SU-DHL-6 (cell line): ENCODE results near the gene GDF2.

Experiments
- H2AFZ ChIP-seq: fragments of 200-600 bp; sonication (generic); 2 replicates; pipeline ENCODE4 v1.6.1; 2014; ENCODE audit warnings: low read depth, mild to moderate bottlenecking, moderate library complexity, mixed read lengths, antibody characterized with exemption, low read length; ENCODE audit not compliant: severe bottlenecking
- H3F3A ChIP-seq: fragments of 200-600 bp; shearing (Covaris generic); 2 replicates; pipeline ENCODE4 v1.6.0; 2016; ENCODE audit warnings: antibody characterized with exemption, mild to moderate bottlenecking; ENCODE audit not compliant: insufficient read depth
- H3K27ac ChIP-seq: fragments of 200-600 bp; sonication (generic); 2 replicates; pipeline ENCODE4 v1.5.1; 2016; ENCODE audit warnings: low read depth, mild to moderate bottlenecking, low read length, moderate library complexity, mixed read lengths
- H3K27me3 ChIP-seq: fragments of 200-600 bp; sonication (generic), shearing (Covaris generic); 2 replicates; pipeline ENCODE4 v1.6.0; 2014; ENCODE audit warnings: mild to moderate bottlenecking, low read length
- H3K36me3 ChIP-seq: fragments of 200-600 bp; sonication (generic); 2 replicates; pipeline ENCODE4 v1.6.1; 2014; ENCODE audit warnings: mild to moderate bottlenecking, low read length, mixed read lengths
- H3K4me2 ChIP-seq: fragments of 300-600, 200-600 bp; shearing (Covaris generic), sonication (generic); 2 replicates; pipeline ENCODE4 v1.6.0; 2014; ENCODE audit warnings: low read length, low read depth, mild to moderate bottlenecking; ENCODE audit not compliant: poor library complexity, severe bottlenecking
- H3K4me3 ChIP-seq: fragments of 200-600 bp; sonication (generic); 2 replicates; pipeline ENCODE4 v1.5.1; 2014; ENCODE audit warnings: antibody characterized with exemption, low read length, mild to moderate bottlenecking, mixed read lengths; ENCODE audit not compliant: insufficient read depth, poor library complexity, severe bottlenecking
- H3K79me2 ChIP-seq: fragments of 200-600 bp; sonication (generic); 2 replicates; pipeline ENCODE4 v1.6.1; 2014; ENCODE audit warnings: mild to moderate bottlenecking, low read length, moderate library complexity; ENCODE audit not compliant: insufficient read depth
- H3K9ac ChIP-seq: fragments of 200-600 bp; sonication (generic); 2 replicates; pipeline ENCODE4 v1.7.0; 2014; ENCODE audit warnings: mild to moderate bottlenecking, low read length
- H3K9me2 ChIP-seq: fragments of 200-600 bp; sonication (generic); replicated peaks from 2 replicates; pipeline ENCODE4 v1.6.1; 2014; ENCODE audit warnings: low read length; ENCODE audit not compliant: insufficient read depth
- H3K9me3 ChIP-seq: fragments of 200-600 bp; sonication (generic); 2 replicates; pipeline ENCODE4 v1.6.1; 2014; ENCODE audit warnings: low read length, mixed read lengths; ENCODE audit not compliant: insufficient read depth
- H4K20me1 ChIP-seq: fragments of 200-600 bp; sonication (generic); 2 replicates; pipeline ENCODE4 v1.6.1; 2014; ENCODE audit warnings: low read depth, mild to moderate bottlenecking, antibody characterized with exemption, low read length, moderate library complexity, mixed read lengths
- EZH2phosphoT487 ChIP-seq: fragments of 200-600 bp; sonication (generic), shearing (Covaris generic); conservative IDR thresholded peaks from 2 replicates; pipeline ENCODE4 v1.6.1; 2018; ENCODE audit warnings: mild to moderate bottlenecking, antibody characterized with exemption, low read length, moderate library complexity, mixed read lengths
- TF ChIP-seq, protein P1 (sequence below): fragments of 200-600 bp; sonication (generic); IDR thresholded peaks from one replicate; pipeline ENCODE4 v1.5.1; 2017; ENCODE audit warnings: antibody characterized with exemption, mild to moderate bottlenecking, low read length, moderate library complexity; ENCODE audit not compliant: insufficient read depth, poor library complexity, severe bottlenecking

Gene GDF2

DNA sequence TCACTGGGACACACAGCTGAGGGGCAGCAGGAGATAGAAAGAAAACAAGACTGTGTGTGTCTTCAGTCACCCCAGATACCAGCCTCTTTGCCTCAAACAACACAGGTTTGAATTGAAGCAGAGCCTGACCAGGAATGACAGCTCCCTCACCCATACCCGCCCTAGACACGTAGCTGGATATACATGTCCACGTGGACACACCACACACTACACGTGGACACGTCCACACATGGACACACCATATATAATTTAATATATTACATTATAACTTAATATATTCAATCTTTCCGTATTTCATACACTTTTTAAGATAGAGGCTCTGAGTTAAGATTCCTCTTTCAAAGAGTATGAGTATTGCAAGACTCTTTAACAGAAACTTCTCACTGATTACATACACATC lies 11.3 kb downstream of the GDF2 start:
- no peaks in the 10 kb centered on the region for H3K9me2 ChIP-seq
- H4K20me1 ChIP-seq: no peaks in the 10 kb centered on the region
- no peak overlapping the region for H2AFZ ChIP-seq
- no peak overlapping the region for H3K27ac ChIP-seq
- no peaks in the 10 kb centered on the region for H3K27me3 ChIP-seq
- H3K4me3 ChIP-seq: no peak overlapping the region
- H3K79me2 ChIP-seq: no peaks in the 10 kb centered on the region
- H3K36me3 ChIP-seq: no peaks in the 10 kb centered on the region
- TF ChIP-seq, protein P1, sequence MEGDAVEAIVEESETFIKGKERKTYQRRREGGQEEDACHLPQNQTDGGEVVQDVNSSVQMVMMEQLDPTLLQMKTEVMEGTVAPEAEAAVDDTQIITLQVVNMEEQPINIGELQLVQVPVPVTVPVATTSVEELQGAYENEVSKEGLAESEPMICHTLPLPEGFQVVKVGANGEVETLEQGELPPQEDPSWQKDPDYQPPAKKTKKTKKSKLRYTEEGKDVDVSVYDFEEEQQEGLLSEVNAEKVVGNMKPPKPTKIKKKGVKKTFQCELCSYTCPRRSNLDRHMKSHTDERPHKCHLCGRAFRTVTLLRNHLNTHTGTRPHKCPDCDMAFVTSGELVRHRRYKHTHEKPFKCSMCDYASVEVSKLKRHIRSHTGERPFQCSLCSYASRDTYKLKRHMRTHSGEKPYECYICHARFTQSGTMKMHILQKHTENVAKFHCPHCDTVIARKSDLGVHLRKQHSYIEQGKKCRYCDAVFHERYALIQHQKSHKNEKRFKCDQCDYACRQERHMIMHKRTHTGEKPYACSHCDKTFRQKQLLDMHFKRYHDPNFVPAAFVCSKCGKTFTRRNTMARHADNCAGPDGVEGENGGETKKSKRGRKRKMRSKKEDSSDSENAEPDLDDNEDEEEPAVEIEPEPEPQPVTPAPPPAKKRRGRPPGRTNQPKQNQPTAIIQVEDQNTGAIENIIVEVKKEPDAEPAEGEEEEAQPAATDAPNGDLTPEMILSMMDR: no peak
- TF ChIP-seq EZH2phosphoT487: no peak
- no peaks in the 10 kb centered on the region for H3F3A ChIP-seq
- H3K9ac ChIP-seq: no peak overlapping the region
- H3K9me3 ChIP-seq: no peaks in the 10 kb centered on the region
- no peak overlapping the region for H3K4me2 ChIP-seq

- H3K27me3 ChIP-seq: no peaks in the 10 kb centered on the region
- H4K20me1 ChIP-seq: no peaks in the 10 kb centered on the region
- no peaks in the 10 kb centered on the region for H3F3A ChIP-seq
- no peaks in the 10 kb centered on the region for H3K36me3 ChIP-seq
- H3K4me2 ChIP-seq: no peak overlapping the region
- no peak overlapping the region for H3K27ac ChIP-seq
- TF ChIP-seq, protein P1: no peak
- TF ChIP-seq EZH2phosphoT487: no peak
- H2AFZ ChIP-seq: no peak overlapping the region
- no peaks in the 10 kb centered on the region for H3K9me2 ChIP-seq
- no peak overlapping the region for H3K4me3 ChIP-seq
- no peaks in the 10 kb centered on the region for H3K79me2 ChIP-seq
- H3K9me3 ChIP-seq: no peaks in the 10 kb centered on the region
- H3K9ac ChIP-seq: no peak overlapping the region
Measured at GRCh38 chr10:47334466-47335295, 12.4 kb downstream of the GDF2 start.

DNA sequence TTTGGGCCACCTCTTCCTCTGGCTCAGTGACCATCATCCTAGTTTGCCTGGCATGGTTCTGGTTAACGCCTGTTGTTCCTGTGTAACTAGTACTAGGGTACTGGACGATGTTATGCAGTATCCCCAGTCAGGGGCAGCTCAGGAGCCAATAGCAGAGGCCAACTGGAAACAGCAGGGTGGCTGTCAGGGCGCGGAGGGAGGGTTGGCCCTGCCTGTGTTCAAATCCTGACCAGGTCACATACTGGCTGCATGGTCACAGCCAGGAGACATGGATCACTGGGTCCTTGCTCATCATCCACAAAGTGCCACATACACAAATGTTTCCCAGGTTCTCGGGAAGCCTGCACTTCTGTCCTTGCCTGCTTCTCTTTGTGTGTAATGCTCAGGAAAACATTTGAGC lies 13.7 kb downstream of the GDF2 start:
- TF ChIP-seq, protein P1: no peak
- TF ChIP-seq EZH2phosphoT487: no peak
- H2AFZ ChIP-seq: no peak overlapping the region

More for the DNA sequence above, 13.7 kb downstream of the GDF2 start:
- Histone ChIP-seq H3K4me3 (no peak overlapping the region), H3K27ac (no peak overlapping the region), H3F3A (no peaks in the 10 kb centered on the region), H3K36me3 (no peaks in the 10 kb centered on the region), H3K9me2 (no peaks in the 10 kb centered on the region), H3K4me2 (no peak overlapping the region), H3K9me3 (no peaks in the 10 kb centered on the region), H3K79me2 (no peaks in the 10 kb centered on the region), H3K27me3 (no peaks in the 10 kb centered on the region), H3K9ac (no peak overlapping the region), H4K20me1 (no peaks in the 10 kb centered on the region)
